8988T (cell line): ENCODE measurements around the gene CXCL11.
"Not testable (repeated sequence)": the region's sequence is repeated elsewhere in the genome, so short reads cannot be mapped to it uniquely, and the experiment has no call there.

Experiments
- DNase-seq: peaks from one replicate; pipeline ENCODE4 v3.0.0; 2011

CXCL11 gene

DNA sequence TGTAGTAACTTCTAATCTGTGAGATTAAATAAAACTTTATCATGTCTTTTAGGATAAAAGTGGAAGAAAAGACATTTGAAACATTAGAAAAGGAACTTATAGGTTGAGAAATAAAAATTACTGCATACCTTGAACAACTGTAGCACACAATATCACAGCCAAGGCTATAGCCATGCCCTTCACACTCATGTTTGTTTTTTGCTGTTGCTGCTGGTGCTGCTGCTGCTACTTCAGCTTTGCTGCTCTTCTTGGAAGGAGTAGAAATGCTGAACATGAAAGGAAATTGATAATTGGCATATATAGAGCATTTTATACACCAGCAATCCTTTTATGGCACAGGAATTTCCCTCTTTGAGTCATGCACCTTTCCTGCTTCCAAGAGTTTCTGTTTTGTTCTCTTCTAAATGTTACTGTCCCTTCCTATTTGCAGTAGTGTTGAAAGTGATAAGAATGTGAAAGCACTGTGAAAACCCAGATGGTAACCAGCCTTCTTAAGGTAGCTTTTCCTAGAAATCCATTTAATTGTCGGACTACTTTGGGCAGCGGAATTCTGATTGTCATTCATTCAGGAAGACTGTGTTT lies at the start of gene CXCL11:
Gene CXCL11, minus strand, starts transcription at position 272 of the 582 bp plus-strand sequence. Its CDS starts 83 bp downstream, at position 189.
- no peak for DNase-seq

DNA sequence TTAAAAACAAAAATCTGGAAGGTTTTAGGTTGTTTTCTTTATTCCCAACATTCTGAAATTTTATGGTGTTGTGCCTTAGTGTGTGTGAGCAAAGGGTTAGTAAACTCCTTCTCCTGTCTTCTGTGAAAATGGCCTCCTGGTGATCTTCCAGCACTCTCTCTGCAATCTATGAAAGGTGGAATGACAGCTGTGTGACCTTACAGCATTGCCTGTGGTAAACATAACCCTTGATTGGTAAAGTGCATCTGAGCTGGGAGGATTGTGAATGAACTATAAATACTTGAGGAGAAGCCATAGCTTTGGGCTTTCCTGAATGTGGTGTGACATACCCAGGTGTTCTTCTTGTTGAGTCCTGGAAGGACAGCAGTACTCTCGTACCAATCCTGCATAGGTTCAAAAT lies 48.7 kb upstream of the CXCL11 start:
- no peak for DNase-seq

DNA sequence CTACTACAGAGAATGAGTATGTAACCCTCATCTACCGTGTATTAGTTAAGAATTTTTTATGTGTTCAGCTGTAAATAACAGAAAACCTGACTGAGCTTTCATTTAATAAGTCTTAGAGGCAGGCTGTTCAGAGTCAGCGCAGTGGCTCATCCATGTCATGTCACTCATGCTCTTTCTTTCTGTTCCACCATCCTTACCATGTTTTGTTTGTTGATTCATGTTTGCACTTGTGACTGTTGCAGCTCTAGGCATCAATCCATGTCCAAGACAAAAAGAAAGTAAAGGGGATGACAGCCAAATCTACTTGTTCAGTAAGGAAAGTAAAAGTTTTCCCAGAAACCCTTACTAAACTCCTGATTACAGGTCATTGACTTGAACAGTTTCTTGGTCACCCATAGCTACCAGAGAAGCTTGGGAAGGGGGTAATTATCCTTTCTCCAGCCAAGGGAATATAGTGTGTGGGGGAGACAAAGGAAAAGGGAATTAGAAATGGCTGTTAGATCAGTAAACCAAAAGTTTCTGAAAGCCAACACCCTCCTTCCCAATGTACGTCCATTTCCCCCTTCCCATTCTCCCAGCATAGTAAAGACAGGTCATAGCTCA lies 47.6 kb upstream of the CXCL11 start:
- no peak for DNase-seq

DNA sequence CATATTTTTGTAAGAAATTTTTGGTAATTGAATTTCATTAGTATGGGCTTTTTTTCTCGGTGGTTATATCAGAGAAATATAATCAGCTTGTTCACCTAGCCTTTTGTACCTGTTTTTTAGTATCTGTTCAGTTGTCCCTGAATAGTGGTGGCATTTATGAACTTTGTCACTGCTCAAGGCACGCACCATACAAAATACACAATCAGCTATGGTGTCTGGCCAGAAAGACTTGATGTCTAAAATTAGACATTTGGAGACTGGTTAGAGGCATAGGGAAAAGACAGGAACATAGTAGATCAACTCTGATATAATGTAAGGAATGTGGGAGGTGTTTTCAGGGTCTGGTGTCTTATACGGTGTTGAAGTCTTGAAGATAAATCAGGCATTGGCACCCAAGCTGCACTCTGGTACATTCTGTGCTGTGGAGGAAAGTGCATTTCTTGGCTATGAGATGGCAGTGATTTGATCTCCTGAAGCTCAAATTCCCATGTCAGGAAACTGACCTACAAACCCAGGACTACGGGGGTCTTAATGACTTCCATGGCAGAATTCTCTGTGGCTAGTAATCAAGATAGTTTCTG lies 42.3 kb upstream of the CXCL11 start:
- no peak for DNase-seq

- DNase-seq: no peak
These were observed 39.2 kb upstream of the CXCL11 start for GRCh38 chr4:76074993-76075600.

- no peak for DNase-seq
These were observed 38.6 kb upstream of the CXCL11 start, which contains the start of gene ART3 for GRCh38 chr4:76074468-76074867. ART3 (plus strand) TSS chr4:76074709; CDS start chr4:76075890, 1,181 bp downstream.

DNA sequence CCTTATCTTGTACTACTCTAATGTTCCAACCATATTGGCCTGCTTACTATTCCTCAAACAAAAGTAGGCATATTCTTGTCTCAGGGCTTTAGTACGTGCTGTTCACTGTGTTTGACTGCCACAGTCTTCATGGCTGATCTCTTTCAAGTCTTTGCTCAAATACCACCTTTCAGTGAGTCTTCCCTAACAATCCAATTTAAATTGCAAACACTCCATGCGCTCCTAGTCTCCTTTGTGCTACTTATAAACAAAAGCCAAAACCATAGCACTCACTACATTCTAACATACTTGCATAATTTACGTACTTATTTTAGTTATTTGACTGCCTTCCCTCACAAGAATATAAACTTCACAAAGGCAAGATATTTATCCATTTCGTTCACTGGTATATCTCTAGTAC lies 36.9 kb upstream of the CXCL11 start:
- DNase-seq: no peak

- peak; percentile 23 for DNase-seq
These were observed 31.9 kb upstream of the CXCL11 start for GRCh38 chr4:76067652-76068286.

DNA sequence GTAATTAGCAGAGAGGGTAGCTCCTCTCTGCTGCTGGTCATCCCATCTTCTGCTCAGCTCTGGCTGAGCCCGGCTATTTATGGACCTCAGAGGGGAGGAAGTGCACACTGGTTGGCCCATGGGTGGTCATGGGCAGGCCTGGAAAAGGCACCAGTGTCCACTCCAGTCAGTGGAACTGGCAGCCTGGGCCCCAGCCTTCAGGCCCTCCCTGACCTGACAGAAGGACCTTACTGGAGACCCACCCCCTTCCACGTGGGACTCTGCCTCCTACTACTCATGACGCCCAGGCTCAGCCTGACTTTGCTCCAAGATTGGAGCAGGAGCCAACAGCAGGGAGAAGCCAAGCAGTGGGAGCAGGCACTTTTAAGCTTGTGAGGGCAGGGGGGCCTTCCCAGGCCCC lies 30.7 kb upstream of the CXCL11 start:
- DNase-seq: no peak

- DNase-seq: no peak
These were observed 26.1 kb upstream of the CXCL11 start for GRCh38 chr4:76061982-76062381.

- DNase-seq: no peak
These were observed 25.6 kb upstream of the CXCL11 start for GRCh38 chr4:76061421-76061820.

DNA sequence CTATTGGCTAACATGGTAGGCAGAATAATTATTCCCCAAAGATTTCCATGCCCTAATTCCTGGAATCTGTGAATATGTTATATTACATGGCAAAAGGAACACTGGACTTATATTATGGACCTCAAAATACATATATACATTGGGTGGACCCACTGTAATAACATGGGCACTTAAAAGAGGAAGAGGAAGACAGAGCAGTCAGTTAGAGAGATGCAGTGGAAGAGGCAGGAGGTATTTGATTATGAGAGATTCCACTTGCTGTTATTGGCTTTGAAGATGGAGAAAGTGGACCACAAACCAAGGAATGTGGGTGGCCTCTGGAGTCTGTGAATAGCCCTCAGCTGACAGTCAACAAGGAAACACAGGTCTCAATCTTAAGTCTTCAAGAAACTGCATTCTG lies 24.6 kb upstream of the CXCL11 start:
- no peak for DNase-seq

DNA sequence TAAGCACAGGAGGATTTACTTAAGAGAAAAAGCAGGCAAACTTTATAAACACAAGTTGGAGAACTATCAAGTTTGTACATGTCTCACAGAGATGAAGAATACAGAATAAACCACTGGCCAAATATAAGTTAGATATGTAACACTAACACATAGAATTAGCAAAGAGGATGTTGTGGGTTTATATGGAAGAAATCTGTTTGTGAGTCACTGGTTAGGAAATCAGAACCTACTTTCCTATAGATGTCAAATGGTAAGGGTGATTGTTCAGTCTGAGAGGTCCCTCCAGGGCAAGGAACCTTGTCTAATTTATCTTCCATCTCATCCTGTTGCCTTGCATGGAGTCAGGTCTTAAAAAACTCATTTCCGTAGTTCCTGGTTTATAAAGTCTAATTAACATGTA lies 23.9 kb upstream of the CXCL11 start:
- no peak for DNase-seq

GRCh38 chr4:76058888-76059426 lies 23.1 kb upstream of the CXCL11 start:
- no peak for DNase-seq

- no peak for DNase-seq
These were observed 22.4 kb upstream of the CXCL11 start for GRCh38 chr4:76058302-76058701.

GRCh38 chr4:76055421-76055820 lies 19.6 kb upstream of the CXCL11 start:
- no peak for DNase-seq

DNA sequence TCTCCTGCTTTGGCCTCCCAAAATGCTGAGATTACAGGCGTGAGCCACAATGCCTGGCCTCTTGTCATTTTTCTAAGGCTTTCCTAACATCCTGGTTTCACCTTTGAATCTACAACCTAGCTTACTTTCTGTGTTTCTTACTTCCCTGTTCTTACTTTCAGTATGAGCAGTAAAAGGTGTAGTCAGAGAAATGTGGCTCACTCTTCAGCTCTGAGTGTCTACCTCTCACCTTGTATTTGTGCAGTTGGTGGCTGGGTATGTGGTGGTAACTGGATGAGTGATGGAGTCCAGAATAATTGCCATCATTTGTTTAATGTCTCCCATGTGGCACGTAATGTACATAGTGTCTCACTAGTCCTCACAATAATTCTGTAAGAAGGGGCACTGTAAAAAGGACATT lies 19.1 kb upstream of the CXCL11 start:
- no peak for DNase-seq

- no peak for DNase-seq
These were observed 17.9 kb upstream of the CXCL11 start for GRCh38 chr4:76053730-76054129.

DNA sequence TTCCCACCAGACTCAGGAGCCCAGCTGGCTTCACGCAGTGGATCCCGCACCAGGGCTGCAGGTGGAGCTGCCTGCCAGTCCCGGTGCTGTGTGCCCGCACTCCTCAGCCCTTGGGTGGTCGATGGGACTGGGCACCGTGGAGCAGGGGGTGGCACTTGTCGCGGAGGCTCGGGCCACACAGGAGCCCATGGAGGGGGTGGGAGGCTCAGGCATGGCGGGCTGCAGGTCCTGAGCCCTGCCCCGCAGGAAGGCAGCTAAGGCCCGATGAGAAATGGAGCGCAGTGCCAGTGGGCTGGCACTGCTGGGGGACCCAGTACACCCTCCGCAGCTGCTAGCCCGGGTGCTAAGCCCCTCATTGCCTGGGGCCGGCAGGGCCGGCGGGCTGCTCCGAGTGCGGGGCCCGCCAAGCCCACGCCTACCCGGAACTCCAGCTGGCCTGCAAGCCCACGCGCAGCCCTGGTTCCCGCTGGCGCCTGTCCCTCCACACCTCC lies 14.7 kb upstream of the CXCL11 start:
- not testable (repeated sequence) for DNase-seq

DNA sequence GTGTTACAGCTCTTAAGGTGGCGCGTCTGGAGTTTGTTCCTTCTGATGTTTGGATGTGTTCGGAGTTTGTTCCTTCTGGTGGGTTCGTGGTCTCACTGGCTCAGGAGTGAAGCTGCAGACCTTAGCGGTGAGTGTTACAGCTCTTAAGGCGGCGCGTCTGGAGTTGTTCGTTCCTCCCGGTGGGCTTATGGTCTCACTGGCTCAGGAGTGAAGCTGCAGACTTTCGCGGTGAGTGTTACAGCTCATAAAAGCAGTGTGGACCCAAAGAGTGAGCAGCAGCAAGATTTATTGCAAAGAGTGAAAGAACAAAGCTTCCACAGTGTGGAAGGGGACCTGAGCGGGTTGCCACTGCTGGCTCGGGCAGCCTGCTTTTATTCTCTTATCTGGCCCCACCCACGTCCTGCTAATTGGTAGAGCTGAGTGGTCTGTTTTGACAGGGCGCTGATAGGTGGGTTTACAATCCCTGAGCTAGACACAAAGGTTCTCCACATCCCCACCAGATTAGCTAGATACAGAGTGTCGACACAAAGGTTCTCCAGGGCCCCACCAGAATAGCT lies 14.1 kb upstream of the CXCL11 start:
- DNase-seq: not testable (repeated sequence)

- DNase-seq: not testable (repeated sequence)
These were observed 8.8 kb upstream of the CXCL11 start for GRCh38 chr4:76044686-76045085.

GRCh38 chr4:76043306-76043705 lies 7.4 kb upstream of the CXCL11 start:
- DNase-seq: not testable (repeated sequence)
